ENCODE measurements around the gene TP53.

DNA sequence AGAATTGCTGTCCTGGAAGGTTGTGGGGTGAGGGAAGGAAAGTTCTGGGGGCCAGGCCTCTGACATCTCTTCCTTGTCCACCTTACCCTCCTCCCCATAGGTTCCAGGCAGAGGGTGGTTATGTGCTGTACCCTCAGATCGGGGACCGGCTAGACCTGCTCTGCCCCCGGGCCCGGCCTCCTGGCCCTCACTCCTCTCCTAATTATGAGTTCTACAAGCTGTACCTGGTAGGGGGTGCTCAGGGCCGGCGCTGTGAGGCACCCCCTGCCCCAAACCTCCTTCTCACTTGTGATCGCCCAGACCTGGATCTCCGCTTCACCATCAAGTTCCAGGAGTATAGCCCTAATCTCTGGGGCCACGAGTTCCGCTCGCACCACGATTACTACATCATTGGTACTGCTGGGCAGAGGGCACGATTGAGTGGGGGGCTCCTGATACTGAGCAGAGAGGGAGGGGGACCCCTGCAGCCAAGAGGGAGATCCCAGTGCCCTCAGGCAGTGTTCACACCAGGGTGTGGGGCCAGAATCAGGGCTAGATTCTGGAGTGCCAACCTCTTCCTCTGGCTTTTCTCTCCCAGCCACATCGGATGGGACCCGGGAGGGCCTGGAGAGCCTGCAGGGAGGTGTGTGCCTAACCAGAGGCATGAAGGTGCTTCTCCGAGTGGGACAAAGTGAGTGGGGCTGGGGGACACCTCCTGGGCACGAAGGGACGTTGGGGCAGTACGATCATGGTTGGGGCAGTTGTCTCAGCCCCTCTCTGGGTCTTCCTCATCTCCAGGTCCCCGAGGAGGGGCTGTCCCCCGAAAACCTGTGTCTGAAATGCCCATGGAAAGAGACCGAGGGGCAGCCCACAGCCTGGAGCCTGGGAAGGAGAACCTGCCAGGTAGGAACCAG, 20.8 kb upstream of the TP53 start:
- no peak for TF ChIP-seq CTCF (IDR thresholded peaks at IDR 0.05)
- TF ChIP-seq POLR2AphosphoS5 (IDR thresholded peaks at IDR 0.05), result no peak
- no peak for TF ChIP-seq EP300 (IDR thresholded peaks at IDR 0.05)

Data from sigmoid colon (tissue), 4 donors.